Measurements from ENCODE around the gene PPM1N.

- TF ChIP-seq ARNTL (CRISPR knock-in tag; IDR thresholded peaks at IDR 0.05; ENCODE audit: borderline replicate concordance, low read depth): no peak
- no peak for TF ChIP-seq BACH2 (CRISPR knock-in tag; IDR thresholded peaks at IDR 0.05; ENCODE audit: borderline replicate concordance)
- no peak for TF ChIP-seq RARB (CRISPR knock-in tag; IDR thresholded peaks at IDR 0.05)
- no peak for TF ChIP-seq ZC3H10 (CRISPR knock-in tag; IDR thresholded peaks at IDR 0.05)
- no peak for TF ChIP-seq PPARA (CRISPR knock-in tag; IDR thresholded peaks at IDR 0.05; ENCODE audit: borderline replicate concordance)
- no peak for TF ChIP-seq PATZ1 (CRISPR knock-in tag; IDR thresholded peaks at IDR 0.05; ENCODE audit: borderline replicate concordance)
- no peak for TF ChIP-seq CSDC2 (CRISPR knock-in tag; IDR thresholded peaks at IDR 0.05)
- no peak for TF ChIP-seq ZFP3 (CRISPR knock-in tag; IDR thresholded peaks at IDR 0.05)
- TF ChIP-seq ZNF565 (CRISPR knock-in tag; conservative IDR thresholded peaks at IDR 0.05; ENCODE audit: low read depth): no peak
- TF ChIP-seq ZFP30 (CRISPR knock-in tag; IDR thresholded peaks at IDR 0.05): no peak
- no peak for TF ChIP-seq ISL1 (CRISPR knock-in tag; IDR thresholded peaks at IDR 0.05)
Measured at GRCh38 chr19:45451131-45451849, 47.0 kb upstream of the PPM1N start.

Data from SK-N-SH treated with all-trans-retinoic acid at 6 μM for 48 hours (cell line).